Gastroesophageal sphincter (tissue), 4 donors: Measurements from ENCODE around the gene FHAD1. TPM values are rescaled to one million over a fixed set of nuclear protein-coding genes. Genes with fewer than 3 reads are reported as not detected.

Source experiments
- ATAC-seq: fragments of 150-250 bp; one replicate; pipeline ENCODE4 v1.9.1; 2016; ENCODE audit warnings: mild to moderate bottlenecking, moderate library complexity
- H3K27ac ChIP-seq, 4 donors: fragments of 200-600 bp; sonication (generic) in 3 of 4; 1 replicate in 3 of 4; 2 replicates in 1 of 4; pipeline ENCODE4 v1.5.1; 2016 to 2019
- H3K27me3 ChIP-seq: fragments of 200-600 bp; sonication (generic); one replicate; pipeline ENCODE4 v1.5.1; 2019
- H3K36me3 ChIP-seq, 2 donors: fragments of 200-600 bp; sonication (generic); one replicate each; pipeline ENCODE4 v1.5.1; 2019; ENCODE audit warnings: control low read depth in 1 of 2
- H3K4me1 ChIP-seq, 3 donors: fragments of 200-600 bp; sonication (generic); 1 replicate in 2 of 3; 2 replicates in 1 of 3; pipeline ENCODE4 v1.5.1; 2016 to 2019; ENCODE audit warnings: control low read depth in 2 of 3
- H3K4me3 ChIP-seq, 2 donors: fragments of 200-600 bp; sonication (generic); one replicate each; pipeline ENCODE4 v1.5.1; 2019; ENCODE audit warnings: mild to moderate bottlenecking in 1 of 2, moderate library complexity in 1 of 2
- H3K9me3 ChIP-seq, 3 donors: fragments of 200-600 bp; sonication (generic); one replicate each; pipeline ENCODE4 v1.5.1; 2017 to 2019; ENCODE audit warnings: control low read depth in 2 of 3
- EP300 ChIP-seq: sonication (generic); formaldehyde crosslinking; IDR thresholded peaks from one replicate; pipeline ENCODE4 v1.6.1; 2017; ENCODE audit warnings: antibody characterized with exemption, mild to moderate bottlenecking
- POLR2A ChIP-seq, 2 donors: fragments of 450-650 bp; IDR thresholded peaks; one replicate each; pipeline ENCODE4 v1.6.1; 2017; ENCODE audit warnings: antibody characterized with exemption in 2 of 2, mild to moderate bottlenecking in 2 of 2, moderate library complexity in 1 of 2
- POLR2AphosphoS5 ChIP-seq: sonication (generic); formaldehyde crosslinking; IDR thresholded peaks from one replicate; pipeline ENCODE4 v1.6.1; 2017; ENCODE audit warnings: antibody characterized with exemption
- WGBS, 2 donors: methylation state at CpG; one replicate each; pipeline ENCODE4 v1.1.5; 2018; ENCODE audit warnings: low coverage in 1 of 2; 5-methylcytosine and 5-hydroxymethylcytosine counted together
- total RNA-seq, 4 donors: library from RNA; depleted of rRNA; stranded (reverse); fragments of >200 nt; gene quantifications; one replicate each; pipeline ENCODE4 v1.1.0, GENCODE V29; 2016
- TF ChIP-seq, protein P1 (sequence below), 4 experiments: fragments of 200-600 bp in 2 of 4; fragments of 450-650 bp in 2 of 4; sonication (generic) in 1 of 4; IDR thresholded peaks; one replicate each; pipeline ENCODE4 v1.5.1; 2017 to 2019; ENCODE audit warnings: antibody characterized with exemption in 4 of 4, mild to moderate bottlenecking in 2 of 4, moderate library complexity in 2 of 4

The FHAD1 gene
- total RNA-seq, 4 donors from 2014 or later = 1.1 TPM; not detected in 3

DNA sequence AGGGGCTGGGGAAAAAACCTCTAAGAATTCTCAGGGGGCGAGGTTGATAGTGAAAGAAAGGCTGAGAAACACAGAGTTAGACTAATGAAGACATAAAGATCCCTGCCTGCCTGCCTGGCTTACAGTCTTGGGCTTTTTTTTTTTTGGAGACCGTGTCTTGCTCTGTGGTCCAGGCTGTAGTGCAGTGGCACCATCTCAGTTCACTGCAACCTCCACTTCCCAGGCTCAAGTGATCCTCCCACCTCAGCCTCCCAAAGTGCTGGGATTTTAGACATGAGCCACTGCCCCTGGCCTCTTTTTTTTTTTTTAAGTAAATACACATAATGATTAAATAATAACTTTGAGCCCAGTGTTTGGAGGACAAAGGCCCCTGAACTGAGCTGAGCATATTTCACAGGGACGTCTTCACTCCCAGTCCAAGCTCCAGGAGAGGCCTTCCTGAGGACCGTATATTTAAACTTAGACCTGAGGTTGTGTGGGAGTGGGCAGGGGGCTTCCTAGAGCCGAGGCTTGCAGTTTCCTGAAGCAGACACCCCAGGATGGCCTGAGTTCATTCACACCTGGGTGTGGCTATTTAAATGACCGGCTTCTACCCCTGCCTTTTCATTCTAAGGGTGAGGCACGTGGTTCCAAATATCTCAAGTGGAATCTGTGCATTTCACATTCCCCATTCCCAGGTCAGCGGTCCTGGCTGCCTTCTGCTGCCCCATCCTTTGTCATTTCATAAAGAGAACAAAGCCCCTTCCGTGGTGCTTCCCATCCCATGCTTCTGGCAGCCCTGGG, 146.6 kb downstream of the FHAD1 start:
- WGBS, 2 donors = 88 to 100% methylated on average over 2 to 8 of the region's 9 CpGs
- Histone ChIP-seq H3K4me1 (no peaks in the 10 kb centered on the region), H3K4me3 (no peak overlapping the region), H3K9me3 (no peaks in the 10 kb centered on the region), H3K27me3 (no peaks in the 10 kb centered on the region), H3K27ac (no peak overlapping the region), H3K36me3 (no peaks in the 10 kb centered on the region)
- TF ChIP-seq POLR2AphosphoS5 = no peak
- no peak for TF ChIP-seq POLR2A (IDR thresholded peaks at IDR 0.05)
- TF ChIP-seq EP300 = no peak
- TF ChIP-seq, protein P1, sequence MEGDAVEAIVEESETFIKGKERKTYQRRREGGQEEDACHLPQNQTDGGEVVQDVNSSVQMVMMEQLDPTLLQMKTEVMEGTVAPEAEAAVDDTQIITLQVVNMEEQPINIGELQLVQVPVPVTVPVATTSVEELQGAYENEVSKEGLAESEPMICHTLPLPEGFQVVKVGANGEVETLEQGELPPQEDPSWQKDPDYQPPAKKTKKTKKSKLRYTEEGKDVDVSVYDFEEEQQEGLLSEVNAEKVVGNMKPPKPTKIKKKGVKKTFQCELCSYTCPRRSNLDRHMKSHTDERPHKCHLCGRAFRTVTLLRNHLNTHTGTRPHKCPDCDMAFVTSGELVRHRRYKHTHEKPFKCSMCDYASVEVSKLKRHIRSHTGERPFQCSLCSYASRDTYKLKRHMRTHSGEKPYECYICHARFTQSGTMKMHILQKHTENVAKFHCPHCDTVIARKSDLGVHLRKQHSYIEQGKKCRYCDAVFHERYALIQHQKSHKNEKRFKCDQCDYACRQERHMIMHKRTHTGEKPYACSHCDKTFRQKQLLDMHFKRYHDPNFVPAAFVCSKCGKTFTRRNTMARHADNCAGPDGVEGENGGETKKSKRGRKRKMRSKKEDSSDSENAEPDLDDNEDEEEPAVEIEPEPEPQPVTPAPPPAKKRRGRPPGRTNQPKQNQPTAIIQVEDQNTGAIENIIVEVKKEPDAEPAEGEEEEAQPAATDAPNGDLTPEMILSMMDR (IDR thresholded peaks at IDR 0.05) = no peak
- ATAC-seq = no peak

DNA sequence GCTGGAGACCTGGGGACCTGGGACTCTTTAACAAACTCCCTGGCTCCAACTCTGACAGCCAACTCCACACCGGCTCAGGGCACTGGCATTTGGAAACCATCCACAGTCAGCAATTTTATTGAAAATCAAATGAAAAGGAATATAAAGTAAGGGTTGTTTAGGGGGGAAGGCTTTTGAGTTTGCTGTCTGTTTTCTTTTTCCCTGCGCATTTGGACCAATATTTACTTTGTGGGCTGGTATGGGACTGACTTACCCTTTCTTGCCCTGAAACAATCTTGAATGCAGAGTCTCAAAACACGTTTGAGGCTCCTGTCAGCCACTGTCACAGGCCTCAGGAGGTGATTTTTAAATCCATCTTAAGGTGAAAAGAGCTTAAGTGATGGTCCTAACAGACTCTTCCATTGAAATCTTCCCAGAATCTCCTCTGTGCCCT, 147.3 kb downstream of the FHAD1 start:
- Histone ChIP-seq H3K27ac (no peak overlapping the region), H3K4me3 (no peak overlapping the region), H3K4me1 (no peaks in the 10 kb centered on the region), H3K9me3 (no peaks in the 10 kb centered on the region), H3K36me3 (no peaks in the 10 kb centered on the region), H3K27me3 (no peaks in the 10 kb centered on the region)
- WGBS, 2 donors = 60 to 67% methylated on average over 2 to 3 of the region's 3 CpGs
- no peak for TF ChIP-seq POLR2AphosphoS5
- no peak for TF ChIP-seq POLR2A (IDR thresholded peaks at IDR 0.05)
- TF ChIP-seq, protein P1 (IDR thresholded peaks at IDR 0.05) = no peak
- no peak for TF ChIP-seq EP300
- ATAC-seq = no peak

DNA sequence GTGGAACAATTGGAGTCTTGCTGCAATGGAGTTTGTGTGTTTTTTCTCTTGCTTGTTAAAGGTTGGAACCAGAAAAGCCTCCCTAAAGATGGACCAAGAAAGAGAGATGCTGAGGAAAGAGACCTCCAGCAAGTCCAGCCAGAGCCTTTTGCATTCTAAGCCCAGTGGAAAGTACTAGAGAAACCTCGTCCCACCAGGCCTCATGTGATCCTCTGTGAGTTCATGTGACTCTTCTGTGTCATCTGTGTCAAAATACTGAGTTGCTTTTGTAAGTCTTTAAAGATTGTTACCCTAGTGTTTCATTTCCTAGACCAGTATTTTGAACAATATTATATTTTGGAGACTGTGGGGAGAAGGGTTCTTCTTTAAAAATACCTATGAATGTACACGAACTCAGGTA, 150.2 kb downstream of the FHAD1 start:
- Histone ChIP-seq H3K27me3 (no peaks in the 10 kb centered on the region), H3K36me3 (no peaks in the 10 kb centered on the region), H3K4me1 (no peaks in the 10 kb centered on the region), H3K27ac (no peak overlapping the region), H3K9me3 (peaks cover 0 to 9% (median 0%) of the 10 kb centered on the region in 3 donors), H3K4me3 (no peak overlapping the region)
- TF ChIP-seq EP300 (no peak), POLR2A (IDR thresholded peaks at IDR 0.05) (no peak), POLR2AphosphoS5 (no peak)
- TF ChIP-seq, protein P1 (IDR thresholded peaks at IDR 0.05) = no peak
- ATAC-seq = no peak
- 80 to 93% methylated on average over 2 of the region's 2 CpGs for WGBS, 2 donors

DNA sequence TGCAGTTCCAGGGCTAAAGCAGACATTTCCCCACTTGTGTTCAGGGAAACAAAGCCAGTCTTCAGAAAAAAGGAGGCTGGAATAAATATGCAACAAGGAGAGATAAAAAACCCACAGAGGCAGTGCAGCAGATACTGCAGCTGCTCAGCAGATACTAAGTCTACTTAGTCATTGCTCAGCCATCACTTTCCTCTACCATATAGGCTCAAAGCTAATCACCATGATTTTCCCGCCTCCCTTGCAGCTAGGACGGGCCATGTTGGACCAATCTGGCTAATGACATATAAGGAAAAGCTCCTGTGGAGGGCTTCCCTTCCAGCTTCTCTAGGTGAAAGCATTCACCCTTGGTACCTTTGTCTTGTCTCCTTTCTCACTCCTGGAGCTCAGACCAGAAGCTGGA, 152.7 kb downstream of the FHAD1 start:
- 79 to 100% methylated on average over 1 to 2 of the region's 2 CpGs for WGBS, 2 donors
- Histone ChIP-seq H3K27me3 (no peaks in the 10 kb centered on the region), H3K36me3 (no peaks in the 10 kb centered on the region), H3K4me3 (no peak overlapping the region), H3K9me3 (peaks cover 0 to 9% (median 0%) of the 10 kb centered on the region in 3 donors), H3K27ac (no peak overlapping the region), H3K4me1 (no peaks in the 10 kb centered on the region)
- no peak for ATAC-seq
- TF ChIP-seq POLR2A (IDR thresholded peaks at IDR 0.05) = no peak
- TF ChIP-seq EP300 = no peak
- TF ChIP-seq POLR2AphosphoS5 = no peak
- TF ChIP-seq, protein P1 (IDR thresholded peaks at IDR 0.05) = no peak

DNA sequence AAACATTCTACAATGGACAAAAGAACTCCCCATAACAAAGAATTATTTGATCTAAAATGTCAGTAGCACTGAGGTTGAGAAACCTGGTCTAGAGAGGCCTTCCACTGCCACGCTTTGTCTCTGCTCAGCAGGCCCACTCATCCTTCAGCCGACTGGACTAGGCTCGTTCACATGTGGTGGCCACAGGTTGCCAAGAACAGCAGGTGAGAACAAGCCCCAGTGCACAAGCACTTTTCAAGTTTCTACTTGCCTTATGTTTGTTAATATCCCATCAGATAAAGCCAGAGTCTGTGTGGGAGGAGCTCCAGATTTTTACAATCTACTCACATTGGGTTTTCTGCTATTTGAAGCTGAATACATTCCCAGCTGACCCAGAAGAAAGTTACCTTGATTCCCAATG, 153.6 kb downstream of the FHAD1 start:
- Histone ChIP-seq H3K36me3 (no peaks in the 10 kb centered on the region), H3K27me3 (no peaks in the 10 kb centered on the region), H3K9me3 (peaks cover 0 to 9% (median 0%) of the 10 kb centered on the region in 3 donors), H3K27ac (no peak overlapping the region), H3K4me3 (no peak overlapping the region), H3K4me1 (no peaks in the 10 kb centered on the region)
- TF ChIP-seq POLR2AphosphoS5 = no peak
- TF ChIP-seq EP300 = no peak
- TF ChIP-seq POLR2A (IDR thresholded peaks at IDR 0.05) = no peak
- TF ChIP-seq, protein P1 (IDR thresholded peaks at IDR 0.05) = no peak
- 98 to 100% methylated on average over 3 of the region's 3 CpGs for WGBS, 2 donors
- ATAC-seq = no peak
